PC-3 (cell line): ENCODE results near the gene NR1D1. TPM values are rescaled to one million over a fixed set of nuclear protein-coding genes. Genes with fewer than 3 reads are reported as not detected.
A peak's percentile ranks its signal among the peaks of the same experiment; 100 is the strongest.

ENCODE experiments used
- ATAC-seq: fragments of 200-7000 bp; cut with Tn5 transposase; 2 replicates; pipeline ENCODE4 v1.9.1; 2020; ENCODE audit warnings: mild to moderate bottlenecking, moderate library complexity
- BruUV-seq: library from RNA; stranded (reverse); fragments of 400-500 nt; replicated peaks from 2 replicates; lab custom pipeline; 2021; lab: Mats Ljungman, UMichigan
- CTCF ChIA-PET: fragments of 300-600 bp; sonication (Branson Sonifier 250); formaldehyde crosslinking; loops from one replicate; lab custom pipeline; 2022; ENCODE audit warnings: antibody characterized with exemption; lab: Charles Lee
- POLR2A ChIA-PET: fragments of 300-600 bp; sonication (Branson Sonifier 250); formaldehyde crosslinking; loops from one replicate; lab custom pipeline; 2022; ENCODE audit warnings: antibody characterized with exemption; ENCODE audit not compliant: unreplicated experiment; lab: Charles Lee
- DNase-seq: peaks from one replicate; pipeline ENCODE4 v3.0.0-alpha.2; 2015
- H2AFZ ChIP-seq: fragments of 300-600 bp; sonication (generic); 2 replicates; pipeline ENCODE4 v1.6.0; 2016; ENCODE audit warnings: antibody characterized with exemption, low read length
- H3F3A ChIP-seq: fragments of 300-600 bp; sonication (generic); one replicate; pipeline ENCODE4 v1.6.0; 2017; ENCODE audit warnings: antibody characterized with exemption, low read length, control low read depth, mild to moderate bottlenecking; ENCODE audit not compliant: unreplicated experiment
- H3K27ac ChIP-seq: fragments of 300-600 bp; sonication (generic); 2 replicates; pipeline ENCODE4 v1.5.1; 2016; ENCODE audit warnings: mild to moderate bottlenecking, low read length
- H3K27me3 ChIP-seq: fragments of 300-600 bp; sonication (generic); 2 replicates; pipeline ENCODE4 v1.6.1; 2016; ENCODE audit warnings: low read length, mixed read lengths
- H3K36me3 ChIP-seq: fragments of 300-600 bp; sonication (generic); 2 replicates; pipeline ENCODE4 v1.6.1; 2016; ENCODE audit warnings: low read depth, mixed run types, low read length, mixed read lengths
- H3K4me1 ChIP-seq: fragments of 300-600 bp; sonication (generic); 2 replicates; pipeline ENCODE4 v1.5.1; 2016; ENCODE audit warnings: low read length; ENCODE audit not compliant: insufficient read depth
- H3K4me2 ChIP-seq: fragments of 300-600 bp; sonication (generic); 2 replicates; pipeline ENCODE4 v1.6.0; 2016; ENCODE audit warnings: low read length
- H3K4me3 ChIP-seq: fragments of 300-600 bp; sonication (generic); 2 replicates; pipeline ENCODE4 v1.5.1; 2016; ENCODE audit warnings: mild to moderate bottlenecking, low read length, mixed read lengths
- H3K79me2 ChIP-seq: fragments of 300-600 bp; sonication (generic); 2 replicates; pipeline ENCODE4 v1.6.1; 2017; ENCODE audit warnings: low read length, mixed read lengths
- H3K9ac ChIP-seq: fragments of 300-600 bp; sonication (generic); 2 replicates; pipeline ENCODE4 v1.6.0; 2016; ENCODE audit warnings: mild to moderate bottlenecking, low read length
- H3K9me2 ChIP-seq: fragments of 300-600 bp; sonication (generic); replicated peaks from 2 replicates; pipeline ENCODE4 v1.6.1; 2016; ENCODE audit warnings: mixed run types, low read length, mixed read lengths
- H3K9me3 ChIP-seq: fragments of 300-600 bp; sonication (generic); 2 replicates; pipeline ENCODE4 v1.6.1; 2016; ENCODE audit warnings: low read length, mixed read lengths
- H4K20me1 ChIP-seq: fragments of 300-600 bp; sonication (generic); 2 replicates; pipeline ENCODE4 v1.6.1; 2016; ENCODE audit warnings: low read length, mixed read lengths
- CTCF ChIP-seq: fragments of 300-600 bp; sonication (generic); conservative IDR thresholded peaks from 2 replicates; pipeline ENCODE4 v1.5.1; 2017; ENCODE audit warnings: antibody characterized with exemption, low read depth, mild to moderate bottlenecking, low read length
- EZH2 ChIP-seq: fragments of 300-600 bp; sonication (generic); IDR thresholded peaks from one replicate; pipeline ENCODE4 v1.6.1; 2017; ENCODE audit warnings: antibody characterized with exemption, mild to moderate bottlenecking, low read length; ENCODE audit not compliant: unreplicated experiment
- EZH2phosphoT487 ChIP-seq: fragments of 300-600 bp; sonication (generic); IDR thresholded peaks from 2 replicates; pipeline ENCODE4 v1.6.1; 2018; ENCODE audit warnings: mild to moderate bottlenecking, antibody characterized with exemption, low read length, borderline replicate concordance
- intact Hi-C: fragments of 100-400 bp; cut with micrococcal nuclease; formaldehyde crosslinking; loops from 2 replicates; pipeline ENCODE4 v1.9.0; 2023
- total RNA-seq: library from RNA; depleted of rRNA; stranded (reverse); fragments of >200 nt; gene quantifications from 2 replicates; pipeline ENCODE4 v1.2.3, GENCODE V29; 2014

The NR1D1 gene
- total RNA-seq, 1 experiment from 2014 or later: 7.1 TPM

- Histone ChIP-seq H3K9ac (peak overlapping the region; percentile 96), H3K9me3 (no peaks in the 10 kb centered on the region), H3K4me1 (peaks cover 14% of the 10 kb centered on the region; the same call in 1 of the 2 replicates), H3K36me3 (peaks cover 17% of the 10 kb centered on the region; the same call in 1 of the 2 replicates), H3K9me2 (no peaks in the 10 kb centered on the region), H3K27me3 (no peaks in the 10 kb centered on the region), H2AFZ (peak overlapping the region; percentile 60), H4K20me1 (no peaks in the 10 kb centered on the region), H3K27ac (peak overlapping the region; percentile 91), H3K4me3 (peak overlapping the region; percentile 97), H3K79me2 (peaks cover 49% of the 10 kb centered on the region), H3K4me2 (peak overlapping the region; percentile 97), H3F3A (no peaks in the 10 kb centered on the region)
- TF ChIP-seq CTCF (no peak), EZH2phosphoT487 (no peak), EZH2 (no peak)
- POLR2A ChIA-PET: interaction anchor here (0.5 to 0.7 kb wide), 3 partner anchors 13 to 346 kb away, joined by 3 to 8 read pairs (median 5); partner anchors contain the start of gene MSL1
- intact Hi-C loops: no loop called here
- CTCF ChIA-PET: interaction anchor here (1.0 kb wide), 1 partner anchor 26 kb away, joined by 4 read pairs; no protein-coding TSS in a partner anchor
- BruUV-seq: TSS peak; percentile 64
- DNase-seq (no peak), ATAC-seq (peak; percentile 9)
Measured at GRCh38 chr17:40139566-40140058, 39.2 kb upstream of the NR1D1 start.

GRCh38 chr17:40135817-40136216 is 35.4 kb upstream of the NR1D1 start:
- H3K4me1 ChIP-seq: peaks cover 7% of the 10 kb centered on the region; the same call in 1 of the 2 replicates
- BruUV-seq: no TSS peak
- no peak for TF ChIP-seq EZH2
- no peak for TF ChIP-seq CTCF
- no peak for TF ChIP-seq EZH2phosphoT487
- H3F3A ChIP-seq: no peaks in the 10 kb centered on the region
- intact Hi-C loops: no loop called here
- peaks cover 37% of the 10 kb centered on the region for H3K36me3 ChIP-seq
- peaks cover 39% of the 10 kb centered on the region for H3K79me2 ChIP-seq
- H3K4me2 ChIP-seq: no peak overlapping the region
- CTCF ChIA-PET: no interaction called here
- no peak overlapping the region for H3K9ac ChIP-seq
- DNase-seq (no peak), ATAC-seq (no peak)
- H3K9me3 ChIP-seq: no peaks in the 10 kb centered on the region
- H3K27ac ChIP-seq: no peak overlapping the region
- no peak overlapping the region for H3K4me3 ChIP-seq
- POLR2A ChIA-PET: no interaction called here
- no peaks in the 10 kb centered on the region for H4K20me1 ChIP-seq
- H2AFZ ChIP-seq: no peak overlapping the region
- no peaks in the 10 kb centered on the region for H3K9me2 ChIP-seq
- no peaks in the 10 kb centered on the region for H3K27me3 ChIP-seq

GRCh38 chr17:40134184-40134583 is 33.8 kb upstream of the NR1D1 start:
- H3K27ac ChIP-seq: no peak overlapping the region
- H3F3A ChIP-seq: no peaks in the 10 kb centered on the region
- H2AFZ ChIP-seq: no peak overlapping the region
- ATAC-seq (no peak), DNase-seq (no peak)
- ChIA-PET POLR2A (no interaction called here), CTCF (no interaction called here)
- TF ChIP-seq CTCF (no peak), EZH2phosphoT487 (no peak), EZH2 (no peak)
- H3K4me1 ChIP-seq: peaks cover 3% of the 10 kb centered on the region; the same call in 1 of the 2 replicates
- no peaks in the 10 kb centered on the region for H3K9me2 ChIP-seq
- BruUV-seq: no TSS peak
- H3K27me3 ChIP-seq: no peaks in the 10 kb centered on the region
- H3K9me3 ChIP-seq: no peaks in the 10 kb centered on the region
- H3K36me3 ChIP-seq: peaks cover 53% of the 10 kb centered on the region
- H4K20me1 ChIP-seq: no peaks in the 10 kb centered on the region
- H3K4me3 ChIP-seq: no peak overlapping the region
- H3K9ac ChIP-seq: no peak overlapping the region
- no peak overlapping the region for H3K4me2 ChIP-seq
- H3K79me2 ChIP-seq: peaks cover 30% of the 10 kb centered on the region
- intact Hi-C loops: no loop called here
